ENCODE data around the gene MTMR10.

DNA sequence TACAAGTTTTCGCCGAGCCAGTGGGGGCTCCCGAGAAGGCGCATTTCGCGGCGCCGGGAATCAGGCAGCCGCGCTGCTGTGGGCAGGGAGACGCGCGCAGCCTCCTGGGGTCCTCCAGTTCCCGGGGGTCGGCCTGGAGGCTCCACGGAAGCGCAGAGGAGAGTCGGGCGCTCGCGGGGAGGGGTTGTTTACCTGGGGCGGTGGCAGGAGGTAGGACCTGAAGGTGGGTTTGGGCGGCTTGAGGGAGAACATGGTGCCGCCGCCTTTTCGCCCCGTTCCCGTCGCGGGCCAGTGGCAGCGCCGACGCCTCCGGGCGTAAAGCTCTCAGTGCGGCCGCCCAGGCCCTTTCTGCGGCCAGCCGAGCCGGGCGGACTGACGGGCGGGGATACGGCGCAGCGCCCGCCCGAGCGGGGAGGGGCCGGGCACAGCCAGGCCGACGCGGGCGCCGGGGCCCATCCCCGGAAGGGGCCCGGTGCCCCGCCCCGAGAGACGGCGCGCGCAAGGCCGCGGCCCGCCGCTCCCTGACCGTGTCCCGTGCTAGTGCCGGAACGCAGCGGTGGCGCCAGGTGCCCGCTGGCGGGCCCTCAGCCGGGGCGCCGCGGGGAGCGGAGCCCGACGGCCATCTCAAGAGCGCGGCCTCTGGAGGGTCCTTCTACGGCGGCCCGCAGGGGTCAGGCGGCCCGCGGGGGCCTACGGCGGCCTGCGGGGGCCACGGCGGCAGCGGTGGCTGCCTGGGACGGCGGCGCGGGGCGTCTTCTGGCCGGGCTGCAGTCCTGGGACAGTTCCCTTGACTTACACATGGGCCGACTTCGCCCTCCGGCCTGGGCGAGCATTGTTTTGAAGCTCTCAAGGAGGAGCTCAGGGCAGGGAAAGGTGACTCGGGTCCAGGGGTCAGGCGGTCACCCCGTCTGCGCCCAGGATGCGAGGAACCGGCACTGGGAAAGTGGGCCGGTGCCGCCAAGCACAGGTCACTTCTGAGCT lies at the start of gene MTMR10:
- TF ChIP-seq POLR2A (IDR thresholded peaks at IDR 0.05; ENCODE audit: low read length) (peak; percentile 93), GATA1 (IDR thresholded peaks at IDR 0.05; ENCODE audit: low read depth, low read length) (no peak)

All from erythroblast (primary cell).